KMS-11 (cell line): Measurements from ENCODE around the gene GNG2.

Experiments
- H2AFZ ChIP-seq: fragments of 200-600 bp; sonication (generic); 2 replicates; pipeline ENCODE4 v1.6.1; 2016; ENCODE audit warnings: antibody characterized with exemption, mixed run types, low read depth
- H3K27ac ChIP-seq: fragments of 200-600 bp; sonication (generic); 2 replicates; pipeline ENCODE4 v1.6.1; 2016; ENCODE audit warnings: mild to moderate bottlenecking, mixed run types
- H3K27me3 ChIP-seq: fragments of 200-600 bp; sonication (generic); 2 replicates; pipeline ENCODE4 v1.6.1; 2017; ENCODE audit warnings: mild to moderate bottlenecking, low read depth, mixed run types, moderate library complexity; ENCODE audit not compliant: insufficient read depth
- H3K36me3 ChIP-seq: fragments of 200-600 bp; sonication (generic); 2 replicates; pipeline ENCODE4 v1.6.1; 2017; ENCODE audit warnings: mild to moderate bottlenecking, mixed run types; ENCODE audit not compliant: insufficient read depth
- H3K4me1 ChIP-seq: fragments of 200-600 bp; sonication (generic); 2 replicates; pipeline ENCODE4 v1.6.1; 2016; ENCODE audit warnings: mild to moderate bottlenecking, low read depth, mixed run types; ENCODE audit not compliant: poor library complexity, severe bottlenecking
- H3K4me2 ChIP-seq: fragments of 200-600 bp; sonication (generic); 2 replicates; pipeline ENCODE4 v1.7.0; 2016; ENCODE audit warnings: mild to moderate bottlenecking, mixed run types
- H3K4me3 ChIP-seq: fragments of 200-600 bp; sonication (generic); IDR thresholded peaks from 2 replicates; pipeline ENCODE4 v1.6.1; 2017; ENCODE audit warnings: low read depth, low read length, mixed read lengths; ENCODE audit not compliant: insufficient read depth
- H3K79me2 ChIP-seq: fragments of 200-600 bp; sonication (generic); 2 replicates; pipeline ENCODE4 v1.6.1; 2016; ENCODE audit warnings: low read depth, mixed run types; ENCODE audit not compliant: insufficient read depth
- H3K9ac ChIP-seq: fragments of 200-600 bp; sonication (generic); 2 replicates; pipeline ENCODE4 v1.6.1; 2016; ENCODE audit warnings: mild to moderate bottlenecking, mixed run types
- H4K20me1 ChIP-seq: fragments of 200-600 bp; sonication (generic); 2 replicates; pipeline ENCODE4 v1.6.1; 2016; ENCODE audit warnings: mild to moderate bottlenecking, mixed run types; ENCODE audit not compliant: insufficient read depth
- CTCF ChIP-seq: fragments of 200-600 bp; sonication (generic); conservative IDR thresholded peaks from 2 replicates; pipeline ENCODE4 v1.6.1; 2017; ENCODE audit warnings: low read depth, mild to moderate bottlenecking, antibody characterized with exemption, low read length, moderate library complexity, mixed read lengths

The GNG2 gene

GRCh38 chr14:52003324-52003723 lies 142.9 kb downstream of the GNG2 start:
- no peak overlapping the region for H3K9ac ChIP-seq
- H3K4me3 ChIP-seq, result no peak overlapping the region
- H3K79me2 ChIP-seq, result no peaks in the 10 kb centered on the region
- H3K4me2 ChIP-seq, result no peak overlapping the region
- no peaks in the 10 kb centered on the region for H3K27me3 ChIP-seq
- TF ChIP-seq CTCF, result no peak
- H4K20me1 ChIP-seq, result no peaks in the 10 kb centered on the region
- H3K36me3 ChIP-seq, result no peaks in the 10 kb centered on the region
- no peaks in the 10 kb centered on the region for H3K4me1 ChIP-seq
- H3K27ac ChIP-seq, result no peak overlapping the region
- H2AFZ ChIP-seq, result no peak overlapping the region

- H4K20me1 ChIP-seq, result no peaks in the 10 kb centered on the region
- TF ChIP-seq CTCF, result no peak
- no peak overlapping the region for H2AFZ ChIP-seq
- H3K79me2 ChIP-seq, result no peaks in the 10 kb centered on the region
- H3K27me3 ChIP-seq, result no peaks in the 10 kb centered on the region
- H3K9ac ChIP-seq, result no peak overlapping the region
- H3K4me2 ChIP-seq, result no peak overlapping the region
- no peaks in the 10 kb centered on the region for H3K4me1 ChIP-seq
- no peak overlapping the region for H3K27ac ChIP-seq
- H3K36me3 ChIP-seq, result no peaks in the 10 kb centered on the region
- no peak overlapping the region for H3K4me3 ChIP-seq
These were observed 145.2 kb downstream of the GNG2 start for GRCh38 chr14:52005625-52006024.

GRCh38 chr14:52006361-52006760 lies 145.9 kb downstream of the GNG2 start:
- Histone ChIP-seq H3K36me3 (no peaks in the 10 kb centered on the region), H3K4me1 (no peaks in the 10 kb centered on the region), H3K9ac (no peak overlapping the region), H3K27ac (no peak overlapping the region), H3K4me2 (no peak overlapping the region), H3K4me3 (no peak overlapping the region), H4K20me1 (no peaks in the 10 kb centered on the region), H3K27me3 (no peaks in the 10 kb centered on the region), H3K79me2 (no peaks in the 10 kb centered on the region), H2AFZ (no peak overlapping the region)
- no peak for TF ChIP-seq CTCF

- Histone ChIP-seq H3K27me3 (no peaks in the 10 kb centered on the region), H3K36me3 (no peaks in the 10 kb centered on the region), H3K4me3 (no peak overlapping the region), H4K20me1 (no peaks in the 10 kb centered on the region), H3K27ac (no peak overlapping the region), H2AFZ (no peak overlapping the region), H3K4me2 (no peak overlapping the region), H3K9ac (no peak overlapping the region), H3K4me1 (no peaks in the 10 kb centered on the region), H3K79me2 (no peaks in the 10 kb centered on the region)
- TF ChIP-seq CTCF, result no peak
These were observed 146.8 kb downstream of the GNG2 start for GRCh38 chr14:52007211-52007610.

- no peak for TF ChIP-seq CTCF
- no peak overlapping the region for H3K9ac ChIP-seq
- H3K36me3 ChIP-seq, result no peaks in the 10 kb centered on the region
- no peak overlapping the region for H3K4me2 ChIP-seq
- H3K79me2 ChIP-seq, result no peaks in the 10 kb centered on the region
- H3K4me3 ChIP-seq, result no peak overlapping the region
- H4K20me1 ChIP-seq, result no peaks in the 10 kb centered on the region
- H3K27ac ChIP-seq, result no peak overlapping the region
- H2AFZ ChIP-seq, result no peak overlapping the region
- H3K27me3 ChIP-seq, result no peaks in the 10 kb centered on the region
- no peaks in the 10 kb centered on the region for H3K4me1 ChIP-seq
These were observed 147.2 kb downstream of the GNG2 start for GRCh38 chr14:52007637-52008036.
